ENCODE data around the gene COL5A2.

- TF ChIP-seq EP300 (IDR thresholded peaks at IDR 0.05; ENCODE audit: borderline replicate concordance in 1 of 2, control insufficient read depth in 1 of 2, low read depth in 2 of 2, low read length in 2 of 2) (no peak), NFYB (IDR thresholded peaks at IDR 0.05; ENCODE audit: insufficient read depth, low read depth, low read length) (no peak), YBX1 (IDR thresholded peaks at IDR 0.05) (no peak), POLR2AphosphoS2 (IDR thresholded peaks at IDR 0.05; ENCODE audit: low read depth, low read length) (no peak), POLR2AphosphoS5 (IDR thresholded peaks at IDR 0.05; ENCODE audit: low read length) (no peak), EZH2 (IDR thresholded peaks at IDR 0.05; ENCODE audit: borderline replicate concordance, control insufficient read depth, low read depth, low read length) (no peak), TCF7 (IDR thresholded peaks at IDR 0.05; ENCODE audit: borderline replicate concordance) (no peak), POLR2A (IDR thresholded peaks at IDR 0.05; ENCODE audit: low read depth, low read length) (no peak), ETV6 (conservative IDR thresholded peaks at IDR 0.05 in 1 of 2, IDR thresholded peaks at IDR 0.05 in 1 of 2; ENCODE audit: borderline replicate concordance in 1 of 2, low read depth in 1 of 2) (no peak), SIN3A (IDR thresholded peaks at IDR 0.05; ENCODE audit: low read depth, low read length) (no peak), RAD21 (IDR thresholded peaks at IDR 0.05; ENCODE audit: insufficient read depth, low read depth, low read length) (no peak), MTA3 (IDR thresholded peaks at IDR 0.05; ENCODE audit: borderline replicate concordance, low read length) (no peak)
Measured at GRCh38 chr2:189134485-189134884, 45.1 kb downstream of the COL5A2 start.

Data from GM12878 (cell line).